GM12801 (cell line): ENCODE measurements around the gene ZCCHC17.

Source experiments
- CTCF ChIP-seq: IDR thresholded peaks from one replicate; pipeline ENCODE4 v1.5.1; 2011; ENCODE audit warnings: control low read depth; ENCODE audit not compliant: insufficient read length; ENCODE audit errors: extremely low read depth

ZCCHC17 gene

GRCh38 chr1:31378001-31378400, 81.2 kb downstream of the ZCCHC17 start:
- TF ChIP-seq CTCF, result no peak

GRCh38 chr1:31380181-31380580, 83.3 kb downstream of the ZCCHC17 start:
- TF ChIP-seq CTCF, result no peak

GRCh38 chr1:31381394-31382294, 84.8 kb downstream of the ZCCHC17 start:
- no peak for TF ChIP-seq CTCF

- TF ChIP-seq CTCF, result no peak
These were observed 85.7 kb downstream of the ZCCHC17 start for GRCh38 chr1:31382379-31382989.

- no peak for TF ChIP-seq CTCF
These were observed 87.1 kb downstream of the ZCCHC17 start for GRCh38 chr1:31383967-31384366.

- TF ChIP-seq CTCF, result no peak
These were observed 90.8 kb downstream of the ZCCHC17 start for GRCh38 chr1:31387612-31388011.

- TF ChIP-seq CTCF, result no peak
These were observed 92.8 kb downstream of the ZCCHC17 start for GRCh38 chr1:31389616-31390015.
